HCT116 (cell line): ENCODE measurements around the gene CD99. TPM values are rescaled to one million over a fixed set of nuclear protein-coding genes. Genes with fewer than 3 reads are reported as not detected.

Experiments
- ATAC-seq: fragments of 200-7000 bp; cut with Tn5 transposase; 2 replicates; pipeline ENCODE4 v1.9.1; 2020; ENCODE audit warnings: mild to moderate bottlenecking, moderate library complexity
- BruUV-seq: library from RNA; stranded (reverse); fragments of 400-500 nt; replicated peaks from 2 replicates; lab custom pipeline; 2021; lab: Mats Ljungman, UMichigan
- CTCF ChIA-PET: fragments of 300-600 bp; sonication (Branson Sonifier 250); formaldehyde crosslinking; loops from one replicate; lab custom pipeline; 2021; ENCODE audit warnings: antibody characterized with exemption; lab: Charles Lee
- POLR2A ChIA-PET: fragments of 300-600, 350-600 bp; sonication (Branson Sonifier 250); formaldehyde crosslinking; loops from one replicate; lab custom pipeline; 2021; ENCODE audit warnings: antibody characterized with exemption; lab: Charles Lee
- RAD21 ChIA-PET, 2 experiments: fragments of 300-600 bp; sonication (Branson Sonifier 250); formaldehyde crosslinking; loops; one replicate each; lab custom pipeline; 2023; ENCODE audit warnings: low total read pairs in 2 of 2; ENCODE audit not compliant: uncharacterized antibody in 2 of 2, unreplicated experiment in 2 of 2, low non-redundant PET in 1 of 2; lab: Charles Lee
- DNase-seq: peaks from one replicate; pipeline ENCODE4 v3.0.0-alpha.2; 2010; ENCODE audit warnings: low read depth, low spot score
- H2AFZ ChIP-seq: fragments of 200-600 bp; shearing (Covaris generic), sonication (generic); 2 replicates; pipeline ENCODE4 v1.6.1; 2017; ENCODE audit warnings: low read depth, mixed run types, mixed read lengths, antibody characterized with exemption, low read length; ENCODE audit not compliant: poor library complexity, severe bottlenecking
- H3K27ac ChIP-seq: 2 replicates; pipeline ENCODE4 v1.5.1; 2012; ENCODE audit warnings: low read depth, low read length
- H3K27me3 ChIP-seq: fragments of 200-600 bp; sonication (generic); 2 replicates; pipeline ENCODE4 v1.6.1; 2016; ENCODE audit warnings: mixed run types, low read length, mixed read lengths; ENCODE audit not compliant: insufficient read depth
- H3K36me3 ChIP-seq, 2 experiments: fragments of 200-500 bp in 1 of 2; fragments of 200-600 bp in 1 of 2; sonication (Bioruptor generic) in 1 of 2; sonication (generic) in 1 of 2; 2 replicates each; pipeline versions ENCODE4 v1.5.1 to v1.6.1; 2014 to 2016; ENCODE audit warnings: low read length in 2 of 2, inconsistent platforms in 1 of 2, mixed read lengths in 1 of 2, mixed run types in 1 of 2; ENCODE audit not compliant: insufficient read depth in 2 of 2, control insufficient read depth in 1 of 2
- H3K4me1 ChIP-seq, 2 experiments: fragments of 200-600 bp in 1 of 2; sonication (generic) in 1 of 2; 2 replicates each; pipeline versions ENCODE4 v1.5.1 to v1.6.1; 2012 to 2017; ENCODE audit warnings: low read length in 2 of 2, inconsistent platforms in 1 of 2, mild to moderate bottlenecking in 1 of 2, mixed read lengths in 1 of 2, mixed run types in 1 of 2, moderate library complexity in 1 of 2; ENCODE audit not compliant: insufficient read depth in 2 of 2, control insufficient read depth in 1 of 2
- H3K4me2 ChIP-seq: fragments of 200-600 bp; sonication (generic); 2 replicates; pipeline ENCODE4 v1.6.1; 2017; ENCODE audit warnings: mixed run types, low read length, mixed read lengths
- H3K4me3 ChIP-seq, 2 experiments: fragments of 200-600 bp in 1 of 2; sonication (generic) in 1 of 2; replicated peaks in 1 of 2; 2 replicates each; pipeline ENCODE4 v1.5.1; 2011 to 2016; ENCODE audit warnings: low read length in 2 of 2, control low read depth in 1 of 2, low read depth in 1 of 2, mild to moderate bottlenecking in 1 of 2, mixed read lengths in 1 of 2, mixed run types in 1 of 2
- H3K79me2 ChIP-seq: fragments of 200-600 bp; sonication (generic); 2 replicates; pipeline ENCODE4 v1.6.1; 2017; ENCODE audit warnings: mild to moderate bottlenecking, mixed run types, low read length, moderate library complexity, mixed read lengths; ENCODE audit not compliant: insufficient read depth
- H3K9ac ChIP-seq: fragments of 200-600 bp; sonication (generic); 2 replicates; pipeline ENCODE4 v1.6.1; 2016; ENCODE audit warnings: low read length, mixed read lengths
- H3K9me2 ChIP-seq: fragments of 200-600 bp; sonication (generic), shearing (Covaris generic); 2 replicates; pipeline ENCODE4 v1.6.1; 2017; ENCODE audit warnings: mixed run types, mild to moderate bottlenecking, moderate library complexity; ENCODE audit not compliant: insufficient read depth
- H3K9me3 ChIP-seq, 2 experiments: fragments of 200-500 bp in 1 of 2; fragments of 200-600 bp in 1 of 2; sonication (Bioruptor generic) in 1 of 2; sonication (generic) in 1 of 2; 2 replicates each; pipeline ENCODE4 v1.6.1; 2014 to 2017; ENCODE audit warnings: low read length in 2 of 2, mixed read lengths in 2 of 2, inconsistent platforms in 1 of 2, low read depth in 1 of 2, mild to moderate bottlenecking in 1 of 2, mixed run types in 1 of 2, moderate library complexity in 1 of 2; ENCODE audit not compliant: control insufficient read depth in 1 of 2, insufficient read depth in 1 of 2
- H4K20me1 ChIP-seq: fragments of 200-600 bp; sonication (generic), shearing (Covaris generic); 2 replicates; pipeline ENCODE4 v1.6.1; 2017; ENCODE audit warnings: mixed run types, mild to moderate bottlenecking, moderate library complexity; ENCODE audit not compliant: insufficient read depth
- ATF3 ChIP-seq: IDR thresholded peaks from 2 replicates; pipeline ENCODE4 v1.6.1; 2012
- CBX3 ChIP-seq: IDR thresholded peaks from 2 replicates; pipeline ENCODE4 v1.6.1; 2012; ENCODE audit warnings: low read depth
- EGR1 ChIP-seq: IDR thresholded peaks from 2 replicates; pipeline ENCODE4 v1.6.1; 2012; ENCODE audit warnings: low read depth
- EZH2phosphoT487 ChIP-seq: fragments of 200-600 bp; IDR thresholded peaks from 2 replicates; pipeline ENCODE4 v1.6.1; 2018; ENCODE audit warnings: antibody characterized with exemption, borderline replicate concordance
- FOSL1 ChIP-seq: IDR thresholded peaks from 2 replicates; pipeline ENCODE4 v1.6.1; 2012; ENCODE audit warnings: low read depth
- JUND ChIP-seq: IDR thresholded peaks from 2 replicates; pipeline ENCODE4 v1.6.1; 2012
- MAX ChIP-seq: IDR thresholded peaks from 2 replicates; pipeline ENCODE4 v1.6.1; 2012
- POLR2AphosphoS5 ChIP-seq: IDR thresholded peaks from 2 replicates; pipeline ENCODE4 v1.6.1; 2011; ENCODE audit warnings: mild to moderate bottlenecking, low read depth, low read length, moderate library complexity
- REST ChIP-seq: IDR thresholded peaks from 2 replicates; pipeline ENCODE4 v1.6.1; 2012; ENCODE audit warnings: low read depth
- SIN3A ChIP-seq: IDR thresholded peaks from 2 replicates; pipeline ENCODE4 v1.6.1; 2012; ENCODE audit warnings: low read depth
- SRF ChIP-seq: IDR thresholded peaks from 2 replicates; pipeline ENCODE4 v1.6.1; 2012; ENCODE audit warnings: low read depth
- TCF7L2 ChIP-seq: IDR thresholded peaks from 2 replicates; pipeline ENCODE4 v1.7.0; 2011; ENCODE audit warnings: borderline replicate concordance, inconsistent platforms; ENCODE audit not compliant: insufficient read depth, insufficient read length; ENCODE audit errors: extremely low read depth
- ZBTB33 ChIP-seq: IDR thresholded peaks from 2 replicates; pipeline ENCODE4 v1.6.1; 2011; ENCODE audit warnings: mild to moderate bottlenecking, low read length, moderate library complexity; ENCODE audit not compliant: insufficient replicate concordance; ENCODE audit errors: extremely low read depth
- ZNF274 ChIP-seq: fragments of 200-500 bp; sonication (Bioruptor generic); IDR thresholded peaks from 2 replicates; pipeline ENCODE4 v1.6.1; 2014; ENCODE audit warnings: mild to moderate bottlenecking, low read depth, low read length, inconsistent platforms
- intact Hi-C: fragments of 100-400 bp; cut with micrococcal nuclease; formaldehyde crosslinking; loops from 2 replicates; pipeline ENCODE4 v1.10.0; 2022
- total RNA-seq: library from RNA; stranded (reverse); gene quantifications from one replicate; pipeline ENCODE4 v1.2.1, GENCODE V29; 2021; ENCODE audit not compliant: unreplicated experiment

Gene CD99
- total RNA-seq, 1 experiment from 2014 or later = 59.6 TPM

- POLR2A ChIA-PET = no interaction called here
- no peak overlapping the region for H3K4me3 ChIP-seq
- no peak overlapping the region for H3K9ac ChIP-seq
- no peaks in the 10 kb centered on the region for H3K9me2 ChIP-seq
- ATAC-seq = no peak
- no peaks in the 10 kb centered on the region for H3K9me3 ChIP-seq
- no peak for DNase-seq
- H4K20me1 ChIP-seq = no peaks in the 10 kb centered on the region
- RAD21 ChIA-PET = no interaction called here
- no peak overlapping the region for H3K27ac ChIP-seq
- no peak overlapping the region for H3K4me2 ChIP-seq
- TF ChIP-seq SRF = no peak
- 0 out of 2 replicates have a peak, but pooled peaks have one; percentile 32 for TF ChIP-seq EGR1
- TF ChIP-seq TCF7L2 = no peak
- no peaks in the 10 kb centered on the region for H3K79me2 ChIP-seq
- no peak overlapping the region for H2AFZ ChIP-seq
- H3K4me1 ChIP-seq = no peaks in the 10 kb centered on the region
- intact Hi-C loops = no loop called here
- no TSS peak for BruUV-seq
- CTCF ChIA-PET = no interaction called here
- no peaks in the 10 kb centered on the region for H3K36me3 ChIP-seq
- H3K27me3 ChIP-seq = no peaks in the 10 kb centered on the region
Measured at GRCh38 chrX:2756548-2756947, 65.5 kb downstream of the CD99 start.

- Histone ChIP-seq H3K9me2 (no peaks in the 10 kb centered on the region), H3K4me2 (no peak overlapping the region), H3K27me3 (no peaks in the 10 kb centered on the region), H3K36me3 (no peaks in the 10 kb centered on the region), H2AFZ (no peak overlapping the region), H3K79me2 (no peaks in the 10 kb centered on the region), H3K9ac (no peak overlapping the region), H3K9me3 (no peaks in the 10 kb centered on the region), H3K27ac (no peak overlapping the region), H4K20me1 (no peaks in the 10 kb centered on the region), H3K4me3 (no peak overlapping the region)
- DNase-seq (no peak), ATAC-seq (no peak)
- ChIA-PET CTCF (no interaction called here), POLR2A (no interaction called here), RAD21 (no interaction called here)
- no TSS peak for BruUV-seq
- TF ChIP-seq ZBTB33 = no peak
- TF ChIP-seq SIN3A = no peak
- no peak for TF ChIP-seq MAX
- no peak for TF ChIP-seq ATF3
- TF ChIP-seq JUND = no peak
- TF ChIP-seq EGR1 = no peak
- TF ChIP-seq FOSL1 = no peak
- no peak for TF ChIP-seq CBX3
- no peak for TF ChIP-seq EZH2phosphoT487
- TF ChIP-seq TCF7L2 = no peak
- TF ChIP-seq ZNF274 = no peak
- no peak for TF ChIP-seq POLR2AphosphoS5
- no peak for TF ChIP-seq REST
- TF ChIP-seq, all 23 proteins: peak for 0
- intact Hi-C loops = no loop called here
- no peaks in the 10 kb centered on the region for H3K4me1 ChIP-seq
Measured at GRCh38 chrX:2761246-2761645, 70.2 kb downstream of the CD99 start.
